Measurements from ENCODE around the gene ANTXRL.

Gene ANTXRL

DNA sequence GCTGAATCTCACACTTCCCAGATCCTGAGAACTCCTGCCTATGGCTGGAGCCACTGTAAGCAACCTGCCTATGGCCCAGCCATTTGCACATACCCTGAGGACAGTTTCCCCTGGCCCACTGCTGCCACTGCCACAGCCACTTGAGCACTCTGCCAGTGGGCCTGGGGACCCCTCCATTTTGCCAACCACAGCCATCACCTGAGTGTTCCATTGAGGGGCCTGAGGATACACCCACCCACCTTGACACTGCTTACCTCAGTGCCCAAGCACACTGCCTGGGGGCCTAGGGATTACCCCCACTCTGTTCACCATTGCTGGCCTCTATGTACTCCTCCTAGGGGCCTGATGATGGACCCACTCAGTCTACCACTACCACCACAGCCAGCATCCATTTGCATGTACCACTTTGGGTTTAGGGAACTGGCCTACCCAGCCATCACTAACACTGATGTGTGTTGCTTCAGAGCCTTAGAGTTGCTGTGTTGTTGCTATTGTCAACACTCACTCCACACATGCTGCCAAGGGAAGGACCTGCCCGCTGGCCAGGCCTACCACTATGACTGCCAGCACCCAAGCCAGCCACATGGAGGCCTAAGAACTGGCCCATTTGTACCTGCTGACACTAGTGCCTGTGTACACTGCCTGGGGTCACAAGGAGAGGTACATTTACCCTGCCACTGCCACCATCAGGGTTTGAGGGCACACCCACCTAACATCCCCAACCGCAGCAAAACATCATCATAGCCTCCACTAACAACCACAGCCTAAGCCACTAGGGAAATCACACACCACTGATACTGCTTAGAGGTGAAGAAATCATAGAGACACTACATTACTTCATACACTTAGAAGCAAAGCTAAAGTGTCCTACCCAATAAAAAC is 45.9 kb upstream of the ANTXRL start:
- TF ChIP-seq SIN3A (IDR thresholded peaks at IDR 0.05; ENCODE audit: borderline replicate concordance, insufficient read depth, low read length) (no peak), REST (IDR thresholded peaks at IDR 0.05; ENCODE audit: insufficient read depth in 1 of 2, low read depth in 2 of 2, low read length in 2 of 2) (no peak), TAF1 (IDR thresholded peaks at IDR 0.05; ENCODE audit: borderline replicate concordance, insufficient read depth, low read length) (no peak), POLR2AphosphoS5 (IDR thresholded peaks at IDR 0.05; ENCODE audit: low read depth, low read length) (no peak), FOXP2 (optimal IDR thresholded peaks at IDR 0.05; ENCODE audit: borderline replicate concordance, extremely low read depth, extremely low read length, insufficient read depth) (no peak)

- TF ChIP-seq FOXP2 (optimal IDR thresholded peaks at IDR 0.05; ENCODE audit: borderline replicate concordance, extremely low read depth, extremely low read length, insufficient read depth), result no peak
- no peak for TF ChIP-seq SIN3A (IDR thresholded peaks at IDR 0.05; ENCODE audit: borderline replicate concordance, insufficient read depth, low read length)
- no peak for TF ChIP-seq POLR2AphosphoS5 (IDR thresholded peaks at IDR 0.05; ENCODE audit: low read depth, low read length)
- no peak for TF ChIP-seq REST (IDR thresholded peaks at IDR 0.05; ENCODE audit: insufficient read depth in 1 of 2, low read depth in 2 of 2, low read length in 2 of 2)
- no peak for TF ChIP-seq TAF1 (IDR thresholded peaks at IDR 0.05; ENCODE audit: borderline replicate concordance, insufficient read depth, low read length)
These were observed 41.4 kb upstream of the ANTXRL start for GRCh38 chr10:46245381-46245900.

DNA sequence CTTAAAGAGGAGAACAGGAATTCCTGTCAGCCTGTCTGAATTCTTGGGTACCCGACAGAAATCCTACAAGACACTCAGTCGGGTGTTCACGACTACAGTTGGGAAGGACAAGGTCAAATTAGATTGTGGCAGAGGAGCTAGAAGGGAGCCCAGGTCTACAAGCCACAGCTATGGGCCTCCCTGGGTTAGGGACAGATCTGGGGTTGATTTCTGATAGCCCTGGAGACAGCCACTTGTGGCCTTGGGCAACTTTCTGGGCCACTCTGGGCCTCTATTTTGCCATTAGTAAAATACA is 39.7 kb upstream of the ANTXRL start:
- TF ChIP-seq REST (IDR thresholded peaks at IDR 0.05; ENCODE audit: insufficient read depth in 1 of 2, low read depth in 2 of 2, low read length in 2 of 2), result no peak
- no peak for TF ChIP-seq POLR2AphosphoS5 (IDR thresholded peaks at IDR 0.05; ENCODE audit: low read depth, low read length)
- TF ChIP-seq TAF1 (IDR thresholded peaks at IDR 0.05; ENCODE audit: borderline replicate concordance, insufficient read depth, low read length), result no peak
- TF ChIP-seq FOXP2 (optimal IDR thresholded peaks at IDR 0.05; ENCODE audit: borderline replicate concordance, extremely low read depth, extremely low read length, insufficient read depth), result no peak
- no peak for TF ChIP-seq SIN3A (IDR thresholded peaks at IDR 0.05; ENCODE audit: borderline replicate concordance, insufficient read depth, low read length)

- no peak for TF ChIP-seq REST (IDR thresholded peaks at IDR 0.05; ENCODE audit: insufficient read depth in 1 of 2, low read depth in 2 of 2, low read length in 2 of 2)
- no peak for TF ChIP-seq FOXP2 (optimal IDR thresholded peaks at IDR 0.05; ENCODE audit: borderline replicate concordance, extremely low read depth, extremely low read length, insufficient read depth)
- no peak for TF ChIP-seq TAF1 (IDR thresholded peaks at IDR 0.05; ENCODE audit: borderline replicate concordance, insufficient read depth, low read length)
These were observed 38.8 kb upstream of the ANTXRL start for GRCh38 chr10:46247808-46248569.
